Measurements from ENCODE around the gene FAM131A.
A peak's percentile ranks its signal among the peaks of the same experiment; 100 is the strongest.

FAM131A gene

DNA sequence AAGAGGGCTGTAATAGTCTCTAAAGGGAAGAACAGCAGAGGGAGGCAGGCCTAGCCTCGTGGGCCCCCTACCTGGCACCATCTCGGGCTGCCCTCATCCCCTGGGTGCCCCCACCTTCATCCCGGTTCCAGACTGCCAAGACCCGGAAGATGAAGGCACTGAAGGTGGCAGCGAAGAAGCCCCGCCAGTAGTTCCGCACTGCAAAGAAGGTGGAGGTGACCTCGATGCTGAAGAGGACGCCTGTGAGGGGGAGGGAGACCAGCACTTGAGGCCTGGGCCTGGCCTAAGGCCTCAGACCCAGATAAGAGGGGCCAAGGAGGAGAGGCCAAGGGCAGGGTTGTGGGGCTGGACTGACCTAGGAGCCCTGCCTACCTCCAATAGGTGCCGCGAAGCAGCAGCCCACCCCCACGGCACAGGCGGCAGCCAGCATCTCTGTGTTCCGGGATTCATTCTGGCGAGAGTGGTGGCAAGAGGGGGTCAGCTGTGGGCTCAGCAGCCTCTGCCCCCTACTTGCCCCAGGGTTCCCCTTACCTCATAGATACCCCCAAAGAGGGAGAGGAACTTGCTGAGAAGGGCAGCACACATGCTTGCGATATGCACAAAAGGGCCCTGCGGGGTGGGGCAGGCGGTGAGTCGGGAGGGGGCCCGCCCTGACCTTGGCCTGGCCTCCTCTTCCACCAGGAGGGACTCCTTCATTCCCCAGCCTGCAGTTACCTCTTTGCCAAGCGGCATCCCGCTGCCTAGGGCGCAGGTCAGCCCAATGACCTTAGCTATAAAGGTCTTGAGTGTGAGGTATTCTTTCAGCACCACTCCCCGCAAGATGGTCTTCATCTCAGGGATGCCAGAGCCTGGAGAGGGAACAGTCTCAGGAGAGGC, 20.1 kb downstream of the FAM131A start:
- no peak for DNase-seq (ENCODE audit: low spot score)

DNA sequence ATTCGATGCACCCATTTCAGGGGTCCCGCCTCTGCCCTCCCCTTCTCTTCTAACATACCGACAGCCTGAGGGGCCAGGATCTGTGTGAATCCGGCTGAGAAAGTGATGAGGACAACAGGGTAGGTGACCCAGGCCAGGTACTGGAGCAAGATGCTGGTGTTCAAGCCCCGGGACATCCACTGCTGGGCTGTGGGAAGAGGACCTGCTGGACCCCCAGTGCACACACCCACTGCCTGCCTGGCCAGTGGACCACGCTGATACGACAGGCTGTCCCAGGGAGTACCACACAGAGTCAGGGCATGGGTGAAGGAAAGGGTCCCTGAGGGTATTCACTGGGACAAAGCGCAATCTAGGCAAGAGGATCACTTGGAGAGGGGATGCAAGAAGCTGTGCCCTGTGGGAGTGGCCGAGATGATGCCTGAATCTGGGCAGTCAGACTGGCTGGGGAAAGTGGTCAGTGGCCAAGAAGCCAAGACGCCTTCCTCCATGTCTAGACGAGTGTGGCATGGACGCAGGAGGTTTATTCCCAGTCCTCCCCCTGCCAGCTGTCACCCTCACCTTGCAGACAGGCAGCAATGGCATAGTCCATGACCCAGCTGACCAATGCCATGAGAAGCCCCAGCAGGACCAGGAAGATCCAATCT, 20.8 kb downstream of the FAM131A start:
- DNase-seq (ENCODE audit: low spot score), result no peak

DNA sequence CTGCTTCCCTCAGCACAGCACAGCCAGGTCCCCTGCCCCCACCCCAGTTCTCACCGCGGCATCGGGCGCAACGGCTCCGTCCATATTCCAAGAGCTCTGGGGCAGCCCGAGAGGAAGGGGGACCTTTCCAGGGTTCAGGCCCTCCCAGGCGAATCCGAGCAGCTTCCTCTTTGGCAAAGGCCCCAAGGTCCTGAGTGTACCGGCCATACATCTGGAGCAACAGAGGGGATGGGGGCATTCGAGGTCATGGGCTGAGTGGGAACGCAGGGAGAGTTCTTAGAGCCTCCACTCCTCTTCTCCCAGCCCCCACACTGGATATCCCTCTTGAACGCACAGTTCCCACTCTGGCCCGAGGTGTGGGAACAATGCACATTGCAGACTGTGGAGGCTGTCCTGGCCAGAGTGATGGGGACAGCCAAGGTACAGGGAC, 21.5 kb downstream of the FAM131A start:
- DNase-seq (ENCODE audit: low spot score), result no peak

DNA sequence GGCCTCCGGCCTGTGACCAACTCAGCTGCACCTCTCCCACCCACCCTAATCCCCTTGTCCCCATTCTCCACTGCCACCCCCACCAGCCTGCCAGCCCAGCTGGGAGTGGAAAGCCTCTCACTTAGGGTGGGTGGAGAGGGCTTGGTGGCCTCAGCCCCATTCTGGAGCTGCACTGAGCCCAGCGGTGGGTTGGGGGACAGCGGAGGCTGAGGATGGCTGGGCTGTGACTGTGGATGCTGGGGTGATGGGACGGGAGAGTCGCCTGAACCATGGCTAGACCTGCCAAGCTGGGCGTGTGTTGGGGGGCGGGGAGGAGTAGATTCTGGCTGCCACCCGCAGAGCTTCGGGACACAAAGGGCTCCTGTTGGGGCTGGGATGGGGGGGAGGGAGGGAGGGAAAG, 22.2 kb downstream of the FAM131A start:
- no peak for DNase-seq (ENCODE audit: low spot score)

DNA sequence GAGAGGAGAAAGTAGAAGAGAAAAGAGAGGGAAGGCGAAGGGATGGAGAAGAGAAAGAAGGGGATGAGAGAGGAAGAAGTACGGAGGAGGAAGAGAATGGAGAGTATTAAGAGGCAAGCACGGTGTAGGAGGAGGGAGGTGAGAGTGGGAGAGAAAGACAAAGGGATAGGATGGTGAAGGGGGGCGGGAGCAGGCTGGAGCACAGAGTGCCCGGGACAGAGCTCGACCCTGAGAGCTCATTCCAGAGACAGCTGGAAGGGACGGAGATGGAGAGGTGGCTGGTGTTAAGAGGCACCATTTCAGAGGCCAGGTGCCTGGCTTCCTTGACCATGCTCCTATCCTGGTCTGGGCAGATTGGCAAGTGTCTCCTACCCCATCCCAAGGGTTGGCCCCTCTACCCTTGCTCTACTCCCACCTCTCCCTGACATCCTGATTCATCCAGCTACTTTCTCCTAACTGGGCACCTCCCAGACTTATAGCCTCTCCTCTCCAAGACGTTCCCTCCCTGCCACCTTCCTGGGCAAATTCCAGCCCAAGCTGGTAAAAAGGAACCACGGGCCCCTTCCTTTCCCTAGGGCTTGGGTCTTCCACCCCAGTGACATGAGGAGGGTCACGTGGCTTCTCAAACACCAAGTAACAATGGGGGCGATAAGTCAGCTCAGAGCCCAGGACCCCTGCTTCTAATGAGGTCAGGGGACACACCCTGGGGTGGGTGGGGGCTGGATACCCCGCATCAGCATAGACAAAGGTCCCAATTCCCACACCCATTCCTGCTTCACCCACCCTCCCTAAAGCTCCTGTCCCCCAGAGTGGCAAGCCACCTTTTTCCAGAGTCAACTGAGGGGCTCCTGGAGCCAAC, 22.9 kb downstream of the FAM131A start:
- no peak for DNase-seq (ENCODE audit: low spot score)

DNA sequence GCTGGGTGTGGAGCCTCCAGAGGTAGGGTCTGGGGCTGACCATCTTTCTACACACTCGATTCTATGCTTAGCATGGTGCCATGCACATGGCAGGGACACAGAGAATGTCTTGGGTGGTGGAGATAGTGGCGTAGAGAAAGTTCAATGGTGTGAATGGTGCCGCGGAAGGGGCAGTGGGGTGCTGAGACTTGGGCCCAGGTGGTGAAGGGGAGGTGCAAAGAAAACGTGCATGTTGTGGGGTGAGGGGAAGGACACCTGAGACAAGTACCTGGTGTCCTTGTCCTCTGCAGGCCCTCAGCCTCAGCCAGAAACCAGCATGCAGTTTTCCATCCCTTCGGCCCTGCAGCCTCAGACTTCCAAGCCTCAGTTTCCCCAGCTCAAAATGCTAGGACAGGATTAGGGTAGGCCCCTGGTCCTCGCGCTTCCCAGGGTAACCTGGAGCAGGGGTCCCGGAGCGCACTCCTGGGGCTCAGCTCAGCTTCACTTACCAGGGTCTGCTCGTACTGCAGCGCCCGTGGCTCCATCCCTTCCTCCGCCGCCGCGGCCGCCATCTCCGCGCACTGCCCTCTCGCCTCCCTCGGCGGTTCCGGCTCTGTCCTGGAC, 23.6 kb downstream of the FAM131A start:
- no peak for DNase-seq (ENCODE audit: low spot score)

DNA sequence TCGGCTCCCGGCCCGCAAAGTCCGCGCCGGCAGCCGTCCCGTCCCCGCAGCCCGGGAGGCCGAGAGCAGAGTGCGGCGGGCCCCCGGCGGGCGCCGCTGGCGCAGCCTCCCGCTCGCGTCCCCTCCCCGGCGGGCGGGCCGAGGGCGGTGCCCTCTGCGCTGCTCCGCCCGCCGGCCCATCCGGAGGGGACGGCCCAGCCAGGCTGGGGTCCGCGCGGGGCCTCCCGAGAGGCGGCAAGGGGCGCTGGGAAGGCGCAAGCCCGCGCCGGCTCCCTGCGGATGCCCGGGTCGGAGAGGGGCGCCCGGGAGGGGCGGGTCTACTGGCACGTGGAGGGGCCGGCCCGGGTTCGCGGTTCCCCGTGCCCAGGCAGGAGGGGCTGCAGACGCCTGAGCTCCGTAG, 24.1 kb downstream of the FAM131A start, which contains the start of the genes CLCN2 and POLR2H:
Gene CLCN2 (minus strand): TSS at position 74 of the 400 bp plus-strand sequence. CDS start 126 bp downstream, outside the sequence.
Gene POLR2H (plus strand): TSS at position 179 of the 400 bp plus-strand sequence. CDS start 1,783 bp downstream, outside the sequence.
- DNase-seq (ENCODE audit: low spot score), result peak; percentile 87

DNA sequence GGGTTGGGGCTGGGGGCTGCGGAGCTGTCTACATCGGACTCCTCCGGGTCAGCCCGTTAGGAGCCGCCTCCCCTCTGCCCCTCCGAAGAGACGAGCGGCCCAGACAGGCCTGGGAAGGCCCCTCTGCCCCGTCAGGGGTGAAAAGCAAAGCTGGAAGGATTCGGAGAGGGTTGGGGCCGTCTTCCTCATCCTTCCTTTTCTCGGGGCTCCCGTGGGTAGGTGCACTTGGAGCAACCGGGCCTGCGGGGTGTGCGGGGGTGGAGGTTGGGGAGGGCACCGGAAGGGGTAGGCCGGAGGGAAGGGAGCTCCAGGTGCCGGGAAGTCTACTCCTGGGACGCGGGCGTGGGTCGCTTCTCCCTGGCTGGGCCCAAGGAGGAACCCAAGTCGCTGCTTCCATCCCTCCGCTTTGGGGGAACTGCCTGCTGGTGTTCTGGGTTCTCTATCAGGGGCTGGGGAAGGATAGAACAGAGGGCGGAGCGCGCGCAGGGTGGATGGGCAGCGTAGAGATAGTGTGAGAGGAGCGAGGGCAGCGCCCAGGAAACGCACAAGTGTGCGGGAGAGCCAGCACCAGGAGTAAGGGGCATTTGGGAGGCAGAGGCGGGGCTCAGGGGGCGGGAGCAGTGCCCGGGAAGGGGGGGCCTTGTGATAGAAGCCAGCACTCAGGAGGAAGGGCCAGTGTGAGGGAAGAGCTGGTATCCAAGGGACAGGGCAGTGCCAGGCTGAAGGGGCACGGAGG, 24.7 kb downstream of the FAM131A start:
- peak; percentile 66 for DNase-seq (ENCODE audit: low spot score)

DNA sequence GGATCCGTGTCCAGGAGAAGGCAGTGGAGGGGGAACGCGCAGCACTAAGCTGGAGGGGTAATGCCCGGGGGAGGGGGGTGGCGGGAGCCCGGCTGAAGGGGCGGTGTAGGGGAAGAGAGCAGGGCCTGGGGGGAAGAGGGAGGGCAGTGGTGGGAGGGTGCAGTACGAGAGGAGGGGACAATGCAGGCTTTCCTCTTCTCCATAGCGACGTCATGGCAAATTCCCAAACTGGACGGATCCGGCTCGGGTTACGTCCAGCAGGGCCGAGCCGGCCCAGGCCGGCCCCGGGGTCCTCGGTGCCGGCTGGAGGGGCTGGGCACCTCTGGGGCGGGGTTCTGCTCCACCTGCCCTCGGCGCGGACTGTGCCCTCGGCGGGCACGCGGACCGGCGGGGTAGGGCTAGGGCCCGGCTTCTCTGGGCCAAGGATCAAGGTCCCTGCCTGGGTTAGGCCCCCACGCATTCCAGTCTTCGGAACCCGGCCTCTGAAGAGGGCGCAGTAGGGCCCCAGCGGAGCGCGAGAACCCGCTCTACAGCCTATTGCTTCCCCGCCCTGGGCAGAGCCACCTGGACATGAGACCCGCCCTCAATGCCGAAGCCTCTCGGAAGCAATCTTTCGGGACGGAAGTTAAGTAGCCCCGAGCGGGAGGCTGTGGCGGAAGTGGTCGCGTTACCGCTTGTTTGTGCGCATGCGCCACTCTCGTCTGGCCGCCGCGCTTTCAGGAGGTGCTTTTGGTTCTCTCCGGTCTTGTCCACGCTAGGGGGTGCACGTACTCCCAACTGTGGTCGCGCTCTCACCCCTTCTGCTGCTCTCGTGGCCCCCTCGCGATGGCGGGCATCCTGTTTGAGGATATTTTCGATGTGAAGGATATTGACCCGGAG, 25.5 kb downstream of the FAM131A start:
- peak; percentile 96 for DNase-seq (ENCODE audit: low spot score)

DNA sequence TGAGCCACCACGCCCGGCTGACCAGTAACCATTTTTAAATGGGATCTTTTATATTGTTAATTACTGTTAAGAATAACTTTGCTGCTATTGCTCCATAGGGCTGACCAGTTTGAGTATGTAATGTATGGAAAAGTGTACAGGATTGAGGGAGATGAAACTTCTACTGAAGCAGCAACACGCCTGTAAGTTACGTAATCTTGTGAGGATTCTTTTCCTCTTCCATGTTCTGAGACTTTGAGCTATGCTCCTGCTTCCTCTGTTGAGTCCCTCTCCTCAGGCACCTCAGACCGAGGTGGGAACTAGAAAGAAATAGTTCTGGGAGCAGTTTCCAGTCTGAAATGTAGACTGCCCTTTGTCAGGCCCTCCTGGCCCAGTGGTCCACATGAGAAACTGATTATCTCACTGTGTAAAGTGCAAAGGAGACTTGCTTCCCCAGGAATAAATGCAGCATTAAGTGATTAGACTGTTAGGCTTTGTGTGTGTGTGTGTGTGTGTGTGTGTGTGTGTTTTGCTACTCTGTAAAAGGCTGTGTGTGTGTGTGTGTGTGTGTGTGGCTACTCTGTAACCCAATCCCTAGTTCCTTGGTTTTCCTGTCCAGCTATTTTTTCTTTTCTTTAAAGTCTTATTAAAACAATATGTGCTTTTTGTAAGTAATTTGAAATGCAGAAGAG, 29.4 kb downstream of the FAM131A start:
- no peak for DNase-seq (ENCODE audit: low spot score)

DNA sequence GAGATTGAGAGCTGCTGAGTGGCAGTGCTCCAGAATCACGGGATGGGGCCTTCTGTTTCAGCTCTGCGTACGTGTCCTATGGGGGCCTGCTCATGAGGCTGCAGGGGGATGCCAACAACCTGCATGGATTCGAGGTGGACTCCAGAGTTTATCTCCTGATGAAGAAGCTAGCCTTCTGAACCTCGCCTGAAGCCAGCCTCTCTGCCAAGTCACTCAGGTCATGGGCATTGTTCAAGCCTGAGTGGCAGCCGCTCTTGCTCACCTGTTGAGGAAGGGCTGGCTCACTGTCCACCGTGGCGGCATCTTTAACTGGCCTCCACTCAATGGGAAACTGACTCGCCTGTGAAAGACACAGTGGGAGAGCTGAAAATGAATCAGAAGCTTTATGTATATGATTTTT, 30.7 kb downstream of the FAM131A start:
- no peak for DNase-seq (ENCODE audit: low spot score)

DNA sequence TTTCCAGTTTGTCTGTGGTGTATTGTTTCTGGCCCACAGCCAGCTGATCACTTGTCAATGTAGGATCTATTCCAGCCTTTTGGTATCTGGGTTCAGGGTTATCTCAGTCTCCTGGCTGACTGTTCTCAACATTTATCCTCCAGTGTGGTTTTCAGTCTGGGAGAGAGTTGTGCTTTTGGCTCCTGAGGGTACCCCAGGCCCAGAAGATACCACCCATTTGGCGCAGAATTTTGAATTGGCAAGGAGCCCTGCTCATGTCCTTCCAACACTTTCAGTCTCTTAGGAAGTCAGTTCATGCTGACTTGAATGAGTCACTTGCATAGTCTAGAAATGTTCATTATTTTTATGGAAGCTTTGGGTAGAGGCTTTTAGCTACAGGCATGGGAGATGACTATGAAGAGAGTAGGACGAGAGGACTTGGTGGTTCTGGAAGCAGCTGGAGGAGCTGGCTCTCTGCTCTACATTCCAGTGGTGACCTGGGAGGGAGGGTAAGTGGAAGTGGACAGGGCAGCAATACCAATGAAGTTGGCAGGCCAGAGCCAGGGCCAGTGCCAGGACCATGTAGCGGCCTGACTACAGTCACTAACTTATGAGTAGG, 31.3 kb downstream of the FAM131A start:
- no peak for DNase-seq (ENCODE audit: low spot score)

DNA sequence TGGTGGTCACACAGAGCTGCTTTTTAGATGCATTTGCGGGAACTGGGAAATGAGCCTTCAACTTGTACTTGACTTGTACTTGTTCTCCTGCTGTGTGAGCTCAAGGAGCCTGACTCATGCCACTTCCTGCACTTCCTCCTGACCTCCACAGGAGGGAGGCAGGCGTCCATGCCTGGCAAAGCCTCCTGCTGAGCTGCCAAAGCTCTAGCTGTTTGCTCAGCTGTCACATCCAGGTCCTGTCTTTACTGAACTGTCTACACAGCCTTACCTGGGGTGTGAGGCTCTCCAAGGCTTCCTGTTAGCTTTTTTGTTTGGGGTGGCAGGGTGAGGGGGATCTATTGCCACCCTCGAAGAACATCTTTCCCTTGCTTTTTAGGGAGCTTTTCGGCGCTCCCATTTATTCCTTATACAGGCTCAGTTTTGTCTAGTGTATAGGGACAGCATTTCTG, 34.2 kb downstream of the FAM131A start:
- peak; percentile 88 for DNase-seq (ENCODE audit: low spot score)

DNA sequence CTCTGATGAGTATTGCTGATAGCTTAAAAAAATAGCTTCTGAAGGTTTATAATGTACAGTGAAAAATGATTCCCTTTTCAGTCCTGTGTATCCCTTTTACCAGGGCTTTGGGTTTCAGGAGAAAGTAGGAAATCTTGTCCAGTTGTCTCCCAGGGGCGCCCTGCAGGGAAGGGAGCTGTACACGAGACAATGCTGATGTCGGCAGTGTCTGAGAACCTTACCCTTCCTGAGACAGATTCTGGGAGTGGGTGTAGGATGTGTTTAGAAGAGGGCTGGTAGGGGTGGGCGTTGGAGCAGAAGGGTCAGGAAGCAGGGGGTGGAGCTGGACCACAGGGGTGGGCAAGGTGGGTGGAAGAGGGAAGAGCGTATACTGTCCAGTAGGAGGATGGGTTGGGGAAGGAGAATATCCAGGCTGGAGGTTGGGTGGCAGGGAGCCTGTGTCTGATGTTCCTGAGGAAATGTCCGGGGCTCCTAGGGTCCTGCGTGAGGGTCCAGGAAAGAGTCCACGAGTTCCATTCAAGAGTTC, 35.0 kb downstream of the FAM131A start:
- DNase-seq (ENCODE audit: low spot score), result no peak

DNA sequence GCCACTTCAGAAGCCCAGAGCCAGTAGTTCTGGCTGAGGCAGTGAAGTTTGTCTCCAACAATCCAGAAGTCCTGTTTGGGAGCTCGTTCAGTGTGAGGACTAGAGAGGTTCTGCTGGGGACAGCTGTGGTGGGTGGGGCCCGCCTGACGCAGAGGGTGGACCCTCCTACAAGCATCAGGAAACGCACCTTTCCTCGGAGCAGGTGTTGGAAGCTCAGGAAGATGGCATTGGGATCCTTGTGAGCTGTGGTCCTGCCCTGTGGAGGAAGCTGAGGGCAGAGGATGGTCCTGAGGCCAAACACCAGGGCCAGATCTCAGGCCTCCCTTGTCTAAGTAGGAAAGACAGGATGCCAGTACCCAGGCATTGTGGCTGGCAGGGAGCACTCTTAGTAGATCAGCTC, 35.5 kb downstream of the FAM131A start:
- no peak for DNase-seq (ENCODE audit: low spot score)

DNA sequence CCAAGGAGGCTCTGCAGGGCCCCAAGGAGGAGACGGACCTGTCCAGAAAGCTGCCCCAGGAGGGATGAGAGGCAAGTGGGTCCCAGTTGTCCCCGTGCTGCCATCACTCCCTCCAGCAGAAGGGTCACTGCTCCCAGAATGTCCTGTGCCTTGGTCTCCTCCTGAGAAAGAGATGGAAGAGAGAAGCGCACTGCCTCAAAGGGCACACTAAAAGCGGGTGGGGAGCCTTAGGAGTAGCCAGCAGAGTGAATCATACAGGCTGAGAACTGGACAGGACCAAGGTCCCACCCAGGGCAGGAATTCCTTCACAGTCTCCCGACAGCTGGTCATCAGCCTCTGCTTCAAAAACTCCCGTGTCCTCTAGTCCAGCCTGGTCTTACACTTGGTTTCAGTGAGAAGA, 36.0 kb downstream of the FAM131A start:
- DNase-seq (ENCODE audit: low spot score), result no peak

DNA sequence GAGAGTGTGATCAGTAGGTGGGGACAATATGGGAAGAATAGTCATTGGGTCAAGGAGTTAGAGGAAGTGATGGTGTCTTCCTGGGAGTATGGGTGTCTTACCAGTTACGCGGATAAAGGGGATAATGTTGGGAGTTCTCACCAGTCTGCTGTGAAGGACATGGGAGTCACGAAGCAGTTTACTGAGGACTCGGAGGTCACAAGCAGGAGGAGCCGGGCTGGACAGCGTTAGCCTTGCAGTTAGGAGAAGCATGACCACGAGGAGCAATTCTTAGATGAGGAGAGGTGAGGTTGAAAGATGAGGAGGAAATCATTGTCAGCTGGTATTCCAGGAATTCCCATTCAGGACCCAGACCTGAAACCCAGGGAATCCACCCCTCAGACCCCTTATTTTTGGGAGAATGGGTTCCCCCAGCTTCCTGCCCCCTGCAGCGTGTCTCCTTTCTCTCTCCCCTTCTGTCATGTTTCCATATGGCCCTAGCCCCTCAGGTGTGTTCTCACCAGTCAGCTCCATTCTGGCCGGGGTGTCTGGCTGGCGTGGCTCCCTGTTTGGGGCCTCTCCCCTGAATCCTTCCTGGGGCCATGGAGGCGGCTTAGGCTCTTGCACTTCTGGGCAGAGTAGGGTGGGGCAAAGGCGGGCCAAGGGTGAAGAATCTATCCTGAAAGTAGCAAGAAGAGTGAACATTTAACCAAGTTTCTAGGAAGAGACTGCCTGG, 38.5 kb downstream of the FAM131A start:
- no peak for DNase-seq (ENCODE audit: low spot score)

DNA sequence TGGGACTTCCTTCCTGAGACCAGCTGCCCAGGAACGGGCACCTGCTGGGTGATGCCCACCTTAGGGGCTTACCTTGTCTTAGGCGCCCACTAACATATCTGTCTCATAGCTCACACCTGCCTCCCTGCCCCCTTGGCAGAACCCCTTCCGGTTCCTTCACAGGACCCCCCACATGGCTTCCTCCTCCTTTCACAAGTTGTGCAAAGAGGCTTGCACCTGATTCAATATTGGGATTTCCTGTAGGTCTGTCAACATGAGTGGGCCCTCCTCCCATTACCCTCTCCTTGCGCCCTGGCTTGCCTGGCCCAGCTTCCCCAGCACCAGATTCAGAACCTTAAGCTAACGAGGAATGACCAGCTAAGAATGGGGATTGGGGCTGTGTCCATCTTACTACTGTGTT, 40.0 kb downstream of the FAM131A start:
- DNase-seq (ENCODE audit: low spot score), result no peak
